Stimulated activated CD4-positive, alpha-beta T cell treated with anti-CD3 and anti-CD28 coated beads, Interleukin-15, amount 100 ng/mL, for 48 hours (primary cell): Measurements from ENCODE around the gene TXNDC16.
"Not testable (repeated sequence)": the region's sequence is repeated elsewhere in the genome, so short reads cannot be mapped to it uniquely, and the experiment has no call there.

ENCODE experiments used
- DNase-seq, 2 donors: peaks; one replicate each; pipeline ENCODE4 v3.0.0-alpha.2; 2020; ENCODE audit warnings: low read depth in 2 of 2

The TXNDC16 gene

DNA sequence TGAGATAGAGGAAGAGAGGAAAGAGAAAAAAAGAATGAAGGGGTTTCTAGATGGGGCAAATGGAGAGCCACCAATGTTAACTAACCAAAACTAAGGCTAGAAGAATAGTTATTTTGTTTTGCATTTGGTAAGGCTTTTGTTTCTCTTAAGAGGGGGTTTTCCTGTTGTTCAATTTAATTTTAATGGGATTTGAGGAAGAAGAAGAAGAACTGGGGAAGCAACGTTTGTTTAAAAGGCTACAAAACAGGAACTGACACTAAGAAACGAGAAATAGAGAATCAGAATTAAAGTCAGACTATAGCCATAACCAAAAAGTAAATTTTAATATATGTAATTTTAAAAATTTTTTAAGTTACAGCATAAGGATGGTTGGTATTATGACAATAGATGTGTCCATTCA, 13.7 kb downstream of the TXNDC16 start:
- no peak for DNase-seq

DNA sequence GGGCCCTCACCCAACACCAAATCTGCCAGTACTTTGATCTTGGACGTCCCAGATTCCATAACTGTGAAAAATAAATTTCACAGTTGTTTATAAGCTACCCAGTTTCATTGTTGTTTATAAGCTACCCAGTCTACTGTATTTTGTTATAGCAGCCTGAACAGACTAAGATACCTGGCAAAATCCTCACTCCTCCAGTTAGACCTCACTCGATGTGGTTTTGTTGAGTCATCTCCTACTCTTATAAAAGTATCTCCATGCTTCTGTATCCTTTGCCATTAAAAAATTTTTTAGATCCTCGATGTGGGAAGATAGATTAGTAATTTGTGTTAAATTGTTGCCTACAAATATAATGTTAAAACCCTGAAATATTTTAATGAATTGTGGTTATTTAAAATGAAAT, 16.0 kb downstream of the TXNDC16 start:
- DNase-seq = no peak

DNA sequence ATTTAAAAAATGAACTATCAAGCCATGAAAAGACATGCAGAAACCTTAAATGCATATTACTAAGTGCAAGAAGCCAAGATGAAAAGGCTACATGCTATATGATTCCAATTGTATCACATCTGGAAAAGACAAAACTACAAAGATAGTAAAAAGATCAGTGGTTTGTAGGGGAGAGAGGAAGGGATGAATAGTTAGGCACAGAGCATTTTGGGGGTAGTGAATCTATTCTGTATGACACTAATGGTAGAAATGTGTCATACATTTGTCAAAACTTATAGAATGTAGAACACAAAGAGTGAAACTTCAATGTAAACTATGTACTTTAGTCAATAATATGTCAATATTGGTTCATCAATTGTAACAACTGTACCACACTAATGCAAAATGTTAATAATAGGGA, 20.8 kb downstream of the TXNDC16 start:
- no peak for DNase-seq

- DNase-seq = no peak
Measured at GRCh38 chr14:52527052-52527451, 25.3 kb downstream of the TXNDC16 start.

GRCh38 chr14:52522581-52523345, 29.5 kb downstream of the TXNDC16 start:
- DNase-seq = no peak

- no peak for DNase-seq
Measured at GRCh38 chr14:52522033-52522432, 30.3 kb downstream of the TXNDC16 start.

GRCh38 chr14:52514046-52514811, 38.1 kb downstream of the TXNDC16 start:
- DNase-seq = no peak

DNA sequence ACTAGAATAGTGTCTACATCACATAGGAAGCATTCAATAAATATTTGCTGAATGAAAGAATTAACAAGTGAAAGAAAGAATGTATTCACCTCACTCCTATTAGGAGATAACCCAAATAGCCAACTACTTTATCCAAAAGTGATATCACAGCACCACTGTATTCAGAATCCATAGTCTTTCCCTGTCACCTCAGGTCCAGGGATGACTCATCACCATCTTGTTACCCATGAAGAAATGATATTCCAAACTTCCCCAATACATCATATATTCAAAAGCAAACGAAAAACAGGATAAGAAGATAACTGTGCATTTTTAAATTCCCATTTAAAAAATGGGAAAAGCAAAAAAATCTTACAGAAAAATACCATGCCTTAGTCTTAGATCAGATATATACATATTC, 39.1 kb downstream of the TXNDC16 start:
- no peak for DNase-seq

DNA sequence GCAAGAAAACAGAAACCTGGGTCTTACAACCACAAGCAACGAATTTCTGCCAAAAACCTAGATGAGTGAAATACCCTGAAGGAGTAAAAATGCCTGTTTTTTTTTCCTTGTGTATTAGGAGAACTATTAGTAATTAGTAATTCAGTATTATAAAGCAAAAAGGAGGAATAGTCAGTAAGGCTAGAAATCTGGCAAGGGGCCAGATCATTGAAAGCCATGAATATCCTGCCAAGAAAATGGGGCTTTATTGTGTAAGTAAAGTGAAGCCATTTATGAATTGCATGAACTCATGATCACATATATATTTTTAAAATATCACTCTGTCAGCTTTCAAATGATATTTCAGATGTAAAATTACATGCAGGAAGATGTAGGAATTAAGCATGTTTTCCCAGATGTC, 57.9 kb downstream of the TXNDC16 start:
- no peak for DNase-seq

DNA sequence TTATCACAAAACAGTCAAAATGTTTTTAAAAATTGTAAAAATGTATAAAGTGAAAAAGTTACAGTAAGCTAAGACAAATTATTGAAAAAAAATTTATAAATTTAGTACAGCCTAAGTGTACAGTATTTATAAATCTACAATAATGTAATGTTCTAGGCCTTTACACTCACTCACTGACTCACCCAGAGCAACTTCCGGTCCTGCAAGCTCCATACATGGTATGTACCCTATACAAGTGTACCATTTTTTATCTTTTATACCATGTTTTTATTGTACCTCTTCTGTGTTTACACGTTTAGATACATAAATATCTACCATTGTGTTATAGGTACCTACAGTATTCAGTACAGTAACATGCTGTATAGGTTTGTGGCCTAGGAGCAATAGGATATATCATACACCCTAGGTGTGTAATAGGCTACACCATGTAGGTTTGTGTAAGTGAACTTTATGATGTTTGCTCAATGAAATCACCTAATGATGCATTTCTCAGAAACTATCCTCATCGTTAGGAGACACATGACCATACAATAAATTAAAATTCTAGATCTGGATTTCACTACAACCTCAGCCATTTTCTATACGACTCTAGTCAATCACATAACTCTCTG, 66.8 kb downstream of the TXNDC16 start:
- DNase-seq = no peak

- DNase-seq = no peak
Measured at GRCh38 chr14:52481864-52482263, 70.4 kb downstream of the TXNDC16 start.

DNA sequence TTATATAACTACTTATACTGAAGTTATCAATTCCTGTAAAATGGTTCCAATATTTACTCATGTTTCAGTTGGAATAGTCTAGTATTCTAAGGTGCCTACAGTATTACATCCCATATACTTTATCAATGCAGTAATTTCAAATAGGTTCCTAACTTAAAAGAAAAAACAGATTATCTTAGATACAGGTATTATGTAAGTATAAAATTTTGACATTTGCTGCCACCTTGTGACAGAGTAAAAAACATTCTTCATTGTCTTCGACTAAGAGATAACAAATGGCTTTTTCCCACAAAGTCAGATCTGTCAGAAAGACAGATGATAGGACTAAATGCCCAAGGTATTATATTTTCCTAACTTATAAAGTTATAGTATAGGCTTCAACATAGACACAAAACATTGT, 78.7 kb downstream of the TXNDC16 start:
- DNase-seq = no peak

DNA sequence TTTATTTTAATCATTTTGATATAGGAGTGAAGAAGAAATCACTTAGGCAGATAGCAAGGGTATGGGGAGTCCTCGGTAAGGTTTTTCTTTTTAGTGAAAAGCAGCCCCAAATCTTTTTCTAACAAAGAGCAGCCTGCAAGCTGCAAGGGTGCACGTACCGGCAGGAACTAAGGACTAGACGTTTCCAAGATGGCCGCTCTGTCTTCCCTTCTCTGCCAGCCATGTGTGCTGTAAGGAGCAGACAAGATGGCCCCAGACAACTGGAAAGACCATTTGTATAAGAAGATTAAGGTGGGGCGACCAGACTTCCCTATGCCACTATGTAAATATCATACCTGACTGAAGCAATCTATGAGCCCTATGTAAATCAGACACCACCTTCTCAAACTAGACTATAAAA, 79.6 kb downstream of the TXNDC16 start:
- DNase-seq = no peak

DNA sequence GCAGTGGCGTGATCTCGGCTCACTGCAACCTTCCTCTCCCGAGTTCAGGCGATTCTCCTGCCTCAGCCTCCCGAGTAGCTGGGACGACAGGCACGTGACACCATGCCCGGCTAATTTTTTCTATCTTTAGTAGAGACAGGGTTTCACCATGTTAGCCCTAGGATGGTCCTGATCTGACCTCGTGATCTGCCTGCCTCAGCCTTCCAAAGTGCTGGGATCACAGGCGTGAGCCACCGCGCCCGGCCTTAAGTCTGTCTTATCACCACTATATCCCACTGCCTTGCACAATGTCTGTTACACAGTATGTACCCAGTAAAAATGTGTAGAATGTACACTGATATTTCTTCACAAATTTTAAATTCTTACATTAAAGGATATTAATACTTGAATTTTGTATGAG, 80.1 kb downstream of the TXNDC16 start:
- DNase-seq = not testable (repeated sequence)

DNA sequence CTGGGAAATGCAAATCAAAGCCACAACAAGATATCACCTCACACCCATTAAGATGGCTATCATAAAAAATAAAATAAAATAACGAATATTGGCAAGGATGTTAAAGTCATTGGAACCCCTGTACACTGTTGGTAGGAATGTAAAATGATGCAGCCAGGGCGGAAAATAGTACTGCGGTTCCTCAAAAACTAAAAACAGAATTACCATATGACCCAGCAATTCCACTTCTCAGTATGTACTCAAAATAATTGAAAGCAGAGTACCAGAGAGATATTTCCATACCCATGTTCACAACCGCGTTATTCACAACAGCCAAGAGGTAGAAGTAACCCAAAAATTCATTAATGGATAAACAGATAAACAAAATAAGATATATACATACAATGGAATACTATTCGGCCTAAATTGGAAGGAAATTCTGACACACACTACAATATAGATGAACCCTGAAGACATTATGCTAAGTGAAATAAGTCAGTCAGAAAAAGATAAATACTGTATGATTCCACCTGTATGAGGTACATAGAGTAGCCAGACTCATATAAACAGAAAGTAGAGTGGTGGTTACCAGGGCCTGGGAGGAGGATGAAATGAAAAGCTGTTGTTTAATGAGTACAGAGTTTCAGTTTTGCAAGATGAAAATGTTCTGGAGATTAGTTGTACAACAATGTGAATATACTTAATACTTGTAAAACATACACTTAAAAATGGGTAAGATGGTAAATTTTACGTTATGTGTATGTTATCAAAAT, 84.6 kb downstream of the TXNDC16 start:
- DNase-seq = no peak

- no peak for DNase-seq
Measured at GRCh38 chr14:52464175-52464574, 88.1 kb downstream of the TXNDC16 start.

- no peak for DNase-seq
Measured at GRCh38 chr14:52463375-52463774, 88.9 kb downstream of the TXNDC16 start.

GRCh38 chr14:52461721-52462120, 90.6 kb downstream of the TXNDC16 start:
- no peak for DNase-seq

DNA sequence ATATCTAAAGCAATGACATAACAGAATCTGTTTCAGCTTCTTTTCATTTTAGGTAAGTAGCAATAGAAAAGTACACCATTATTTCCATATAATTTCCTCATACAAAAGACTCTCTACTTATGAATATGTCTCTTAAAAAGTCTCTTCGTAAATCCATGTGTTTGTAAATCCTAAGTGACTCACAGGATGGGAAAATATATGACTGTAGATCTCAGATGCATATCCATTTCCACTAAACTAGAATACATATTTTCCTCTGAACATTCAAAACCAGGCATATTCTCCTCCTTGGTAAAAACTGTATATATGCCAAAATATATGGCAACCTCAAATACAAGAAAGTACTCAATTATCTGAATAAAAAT, 93.6 kb downstream of the TXNDC16 start:
- DNase-seq = no peak

- DNase-seq = no peak
Measured at GRCh38 chr14:52457411-52457810, 94.9 kb downstream of the TXNDC16 start.

GRCh38 chr14:52455291-52456088, 96.8 kb downstream of the TXNDC16 start:
- no peak for DNase-seq
